HCT116 (cell line): Measurements from ENCODE around the gene PITPNC1.

Experiments
- CTCF ChIP-seq, 3 experiments: fragments of 200-600 bp in 1 of 3; sonication (generic) in 1 of 3; IDR thresholded peaks in 2 of 3; conservative IDR thresholded peaks in 1 of 3; 2 replicates each; pipeline ENCODE4 v1.5.1; 2012 to 2017; ENCODE audit warnings: low read depth in 2 of 3, low read length in 2 of 3, antibody characterized with exemption in 1 of 3, borderline replicate concordance in 1 of 3, control low read depth in 1 of 3, mild to moderate bottlenecking in 1 of 3, mixed read lengths in 1 of 3, mixed run types in 1 of 3, moderate library complexity in 1 of 3; ENCODE audit not compliant: insufficient read depth in 1 of 3
- EZH2 ChIP-seq: fragments of 200-600 bp; sonication (generic); IDR thresholded peaks from 2 replicates; pipeline ENCODE4 v1.6.1; 2017; ENCODE audit warnings: antibody characterized with exemption, mixed run types
- POLR2A ChIP-seq: IDR thresholded peaks from 2 replicates; pipeline ENCODE4 v1.7.0; 2011; ENCODE audit warnings: borderline replicate concordance; ENCODE audit not compliant: insufficient read depth, insufficient read length; ENCODE audit errors: extremely low read depth
- POLR2AphosphoS5 ChIP-seq: IDR thresholded peaks from 2 replicates; pipeline ENCODE4 v1.6.1; 2011; ENCODE audit warnings: mild to moderate bottlenecking, low read depth, low read length, moderate library complexity
- RAD21 ChIP-seq: IDR thresholded peaks from 2 replicates; pipeline ENCODE4 v1.6.1; 2012; ENCODE audit warnings: low read depth, mild to moderate bottlenecking
- SP1 ChIP-seq: IDR thresholded peaks from 2 replicates; pipeline ENCODE4 v1.6.1; 2012; ENCODE audit warnings: low read depth
- ZNF274 ChIP-seq: fragments of 200-500 bp; sonication (Bioruptor generic); IDR thresholded peaks from 2 replicates; pipeline ENCODE4 v1.6.1; 2014; ENCODE audit warnings: mild to moderate bottlenecking, low read depth, low read length, inconsistent platforms

DNA sequence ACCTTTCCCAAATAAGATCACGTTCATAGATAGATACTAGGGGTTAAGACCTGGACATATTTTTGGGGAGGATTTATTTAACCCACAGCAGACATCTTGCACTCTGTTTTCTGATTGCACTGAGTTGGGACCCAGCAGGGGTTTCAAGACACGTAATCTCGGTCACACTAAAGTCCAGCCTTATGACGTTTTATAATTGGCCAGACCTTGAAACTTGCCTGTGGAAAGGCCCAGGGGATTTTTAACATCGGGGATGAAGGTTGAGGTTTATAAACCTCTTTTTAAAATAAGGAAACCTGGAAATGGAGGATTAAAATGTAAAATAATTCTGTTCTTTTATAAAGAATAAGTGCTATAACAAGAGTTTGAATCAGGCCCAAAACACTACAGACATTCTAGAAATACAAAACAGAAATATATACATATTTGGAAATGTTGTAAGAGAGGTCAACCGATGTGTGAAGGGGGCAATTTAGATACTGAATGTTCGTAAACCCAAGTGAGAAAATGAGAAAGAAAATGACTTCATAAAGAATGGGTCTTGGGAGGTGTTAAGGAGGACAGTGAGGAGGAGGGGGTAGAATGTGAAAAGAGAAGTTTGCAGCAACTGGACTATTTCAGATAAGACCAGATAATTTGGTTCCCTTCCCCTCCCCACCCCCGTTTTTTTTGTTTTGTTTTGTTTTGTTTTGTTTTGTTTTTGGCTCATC, 279.6 kb downstream of the PITPNC1 start:
- TF ChIP-seq ZNF274, result no peak
- no peak for TF ChIP-seq RAD21
- no peak for TF ChIP-seq SP1
- TF ChIP-seq CTCF (IDR thresholded peaks at IDR 0.05 in 2 of 3, conservative IDR thresholded peaks at IDR 0.05 in 1 of 3; ENCODE audit: borderline replicate concordance in 1 of 3, insufficient read depth in 1 of 3, low read depth in 2 of 3, low read length in 2 of 3), result no peak
- no peak for TF ChIP-seq POLR2A
- TF ChIP-seq POLR2AphosphoS5, result no peak
- TF ChIP-seq EZH2, result no peak
